HepG2 (cell line): Measurements from ENCODE around the gene VPS29. TPM values are rescaled to one million over a fixed set of nuclear protein-coding genes. Genes with fewer than 3 reads are reported as not detected.

ENCODE experiments used
- FOXP1 ChIP-seq, 2 experiments: fragments of 450-650 bp in 1 of 2; IDR thresholded peaks; 2 replicates each; pipeline ENCODE4 v1.6.1; 2017 to 2018; ENCODE audit warnings: antibody characterized with exemption in 1 of 2
- GRHL1 ChIP-seq: sonication (generic); formaldehyde crosslinking; conservative IDR thresholded peaks from 2 replicates; pipeline ENCODE4 v1.8.0; 2022; ENCODE audit warnings: missing genetic modification reagents
- HNF1B ChIP-seq: sonication (generic); formaldehyde crosslinking; IDR thresholded peaks from 2 replicates; pipeline ENCODE4 v1.5.1; 2020; ENCODE audit warnings: mild to moderate bottlenecking, moderate library complexity, missing genetic modification reagents
- MZF1 ChIP-seq: sonication (generic); formaldehyde crosslinking; IDR thresholded peaks from 2 replicates; pipeline ENCODE4 v1.8.1; 2023; ENCODE audit warnings: mild to moderate bottlenecking, missing genetic modification reagents, borderline replicate concordance
- SRY ChIP-seq: sonication (generic); formaldehyde crosslinking; IDR thresholded peaks from 2 replicates; pipeline ENCODE4 v1.8.0; 2022; ENCODE audit warnings: mild to moderate bottlenecking, missing genetic modification reagents
- ZNF160 ChIP-seq: sonication (generic); formaldehyde crosslinking; IDR thresholded peaks from 2 replicates; pipeline ENCODE4 v1.8.0; 2022; ENCODE audit warnings: mild to moderate bottlenecking, inconsistent platforms, missing genetic modification reagents
- ZNF572 ChIP-seq: sonication (generic); formaldehyde crosslinking; IDR thresholded peaks from 2 replicates; pipeline ENCODE4 v1.5.1; 2020; ENCODE audit warnings: mild to moderate bottlenecking, missing genetic modification reagents
- ZNF737 ChIP-seq: sonication (generic); formaldehyde crosslinking; IDR thresholded peaks from 2 replicates; pipeline ENCODE4 v1.5.0; 2020; ENCODE audit warnings: missing genetic modification reagents, mild to moderate bottlenecking, borderline replicate concordance
- polyA plus RNA-seq, 8 experiments: library from polyadenylated mRNA; depleted of rRNA in 3 of 8; stranded (reverse) in 7 of 8; unstranded in 1 of 8; fragments of >200 nt; fragmentation: Illumina TruSeq in 4 of 8; extraction: Trizol in 4 of 8; gene quantifications; 2 replicates each; pipeline versions ENCODE4 v1.2.1 to v1.2.3, GENCODE V29; 2011 to 2016; ENCODE audit warnings: low read depth in 4 of 8, missing spikeins in 1 of 8, mixed read lengths in 1 of 8; ENCODE audit not compliant: insufficient read depth in 1 of 8
- total RNA-seq, 5 experiments: library from RNA; depleted of rRNA; stranded (reverse); fragments of >200 nt; fragmentation: Illumina TruSeq; extraction: Trizol; gene quantifications; 2 replicates each; pipeline ENCODE4 v1.2.3, GENCODE V29; 2016; ENCODE audit warnings: low read depth in 1 of 5
- TF ChIP-seq, protein P1 (sequence below): sonication (generic); formaldehyde crosslinking; conservative IDR thresholded peaks from 2 replicates; pipeline ENCODE4 v1.4.0; 2020; ENCODE audit warnings: mild to moderate bottlenecking, missing genetic modification reagents, moderate library complexity
- TF ChIP-seq, protein P2 (sequence below): sonication (generic); formaldehyde crosslinking; IDR thresholded peaks from 2 replicates; pipeline ENCODE4 v1.9.0; 2021; ENCODE audit warnings: mild to moderate bottlenecking, missing genetic modification reagents

Gene VPS29
- total and polyA plus RNA-seq, 2 of the 13 experiments (the other 11 are each of a cell fraction or from before 2014, with no cell fraction given) = 107 to 114 TPM

DNA sequence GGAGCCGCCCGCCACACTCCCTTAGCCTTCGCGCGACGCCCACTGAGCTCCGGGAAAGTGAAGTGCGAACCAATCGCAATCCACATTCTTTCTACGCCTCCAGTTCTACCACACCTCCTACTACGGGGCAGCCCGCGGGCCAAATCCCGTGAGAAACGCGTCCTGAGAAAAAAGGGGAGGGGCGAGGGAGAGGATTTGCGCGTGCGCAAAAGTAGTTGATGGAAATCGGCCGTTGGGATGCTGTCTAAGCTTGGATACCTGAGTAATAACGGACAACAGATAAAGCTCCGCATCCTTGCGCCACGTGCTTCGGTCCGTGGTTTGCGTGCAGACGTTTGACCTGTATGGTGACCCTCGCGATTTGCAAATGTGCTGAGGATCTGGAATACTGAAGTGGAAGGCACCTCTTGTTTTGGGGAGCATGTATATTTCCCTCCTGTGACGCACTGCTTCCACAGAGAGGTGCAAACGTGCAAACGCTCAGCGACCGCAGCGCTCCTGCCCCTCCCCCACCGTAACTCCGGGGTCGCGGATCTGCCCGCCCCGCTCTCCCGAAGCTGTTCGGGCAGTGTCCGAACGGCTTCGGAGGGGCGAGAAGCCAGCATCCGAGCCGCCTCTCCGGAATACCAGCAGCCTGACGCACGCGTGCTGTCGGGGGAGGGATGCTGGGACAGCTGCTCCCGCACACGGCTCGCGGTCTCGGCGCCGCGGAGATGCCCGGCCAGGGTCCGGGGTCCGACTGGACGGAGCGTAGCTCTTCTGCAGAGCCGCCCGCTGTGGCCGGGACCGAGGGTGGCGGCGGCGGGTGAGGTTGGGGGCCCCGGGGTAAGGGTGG, 33.5 kb downstream of the VPS29 start, which contains the start of the genes FAM216A and GPN3 (continued):
- TF ChIP-seq, protein P1, sequence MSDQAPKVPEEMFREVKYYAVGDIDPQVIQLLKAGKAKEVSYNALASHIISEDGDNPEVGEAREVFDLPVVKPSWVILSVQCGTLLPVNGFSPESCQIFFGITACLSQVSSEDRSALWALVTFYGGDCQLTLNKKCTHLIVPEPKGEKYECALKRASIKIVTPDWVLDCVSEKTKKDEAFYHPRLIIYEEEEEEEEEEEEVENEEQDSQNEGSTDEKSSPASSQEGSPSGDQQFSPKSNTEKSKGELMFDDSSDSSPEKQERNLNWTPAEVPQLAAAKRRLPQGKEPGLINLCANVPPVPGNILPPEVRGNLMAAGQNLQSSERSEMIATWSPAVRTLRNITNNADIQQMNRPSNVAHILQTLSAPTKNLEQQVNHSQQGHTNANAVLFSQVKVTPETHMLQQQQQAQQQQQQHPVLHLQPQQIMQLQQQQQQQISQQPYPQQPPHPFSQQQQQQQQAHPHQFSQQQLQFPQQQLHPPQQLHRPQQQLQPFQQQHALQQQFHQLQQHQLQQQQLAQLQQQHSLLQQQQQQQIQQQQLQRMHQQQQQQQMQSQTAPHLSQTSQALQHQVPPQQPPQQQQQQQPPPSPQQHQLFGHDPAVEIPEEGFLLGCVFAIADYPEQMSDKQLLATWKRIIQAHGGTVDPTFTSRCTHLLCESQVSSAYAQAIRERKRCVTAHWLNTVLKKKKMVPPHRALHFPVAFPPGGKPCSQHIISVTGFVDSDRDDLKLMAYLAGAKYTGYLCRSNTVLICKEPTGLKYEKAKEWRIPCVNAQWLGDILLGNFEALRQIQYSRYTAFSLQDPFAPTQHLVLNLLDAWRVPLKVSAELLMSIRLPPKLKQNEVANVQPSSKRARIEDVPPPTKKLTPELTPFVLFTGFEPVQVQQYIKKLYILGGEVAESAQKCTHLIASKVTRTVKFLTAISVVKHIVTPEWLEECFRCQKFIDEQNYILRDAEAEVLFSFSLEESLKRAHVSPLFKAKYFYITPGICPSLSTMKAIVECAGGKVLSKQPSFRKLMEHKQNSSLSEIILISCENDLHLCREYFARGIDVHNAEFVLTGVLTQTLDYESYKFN (CRISPR knock-in tag) = peak; percentile 29
- TF ChIP-seq ZNF737 (CRISPR knock-in tag) (no peak), ZNF572 (CRISPR knock-in tag) (no peak; the same call in 1 of the 2 replicates), HNF1B (CRISPR knock-in tag) (peak; percentile 86), ZNF160 (CRISPR knock-in tag) (0 out of 2 replicates have a peak, but pooled peaks have one; percentile 48), MZF1 (CRISPR knock-in tag) (no peak), GRHL1 (CRISPR knock-in tag) (no peak), SRY (peak; percentile 33; the same call in 1 of the 2 replicates), FOXP1 (IDR thresholded peaks at IDR 0.05) (no peak), FOXP1 (CRISPR knock-in tag; IDR thresholded peaks at IDR 0.05) (no peak; the same call in 1 of the 2 replicates)
- TF ChIP-seq, protein P2, sequence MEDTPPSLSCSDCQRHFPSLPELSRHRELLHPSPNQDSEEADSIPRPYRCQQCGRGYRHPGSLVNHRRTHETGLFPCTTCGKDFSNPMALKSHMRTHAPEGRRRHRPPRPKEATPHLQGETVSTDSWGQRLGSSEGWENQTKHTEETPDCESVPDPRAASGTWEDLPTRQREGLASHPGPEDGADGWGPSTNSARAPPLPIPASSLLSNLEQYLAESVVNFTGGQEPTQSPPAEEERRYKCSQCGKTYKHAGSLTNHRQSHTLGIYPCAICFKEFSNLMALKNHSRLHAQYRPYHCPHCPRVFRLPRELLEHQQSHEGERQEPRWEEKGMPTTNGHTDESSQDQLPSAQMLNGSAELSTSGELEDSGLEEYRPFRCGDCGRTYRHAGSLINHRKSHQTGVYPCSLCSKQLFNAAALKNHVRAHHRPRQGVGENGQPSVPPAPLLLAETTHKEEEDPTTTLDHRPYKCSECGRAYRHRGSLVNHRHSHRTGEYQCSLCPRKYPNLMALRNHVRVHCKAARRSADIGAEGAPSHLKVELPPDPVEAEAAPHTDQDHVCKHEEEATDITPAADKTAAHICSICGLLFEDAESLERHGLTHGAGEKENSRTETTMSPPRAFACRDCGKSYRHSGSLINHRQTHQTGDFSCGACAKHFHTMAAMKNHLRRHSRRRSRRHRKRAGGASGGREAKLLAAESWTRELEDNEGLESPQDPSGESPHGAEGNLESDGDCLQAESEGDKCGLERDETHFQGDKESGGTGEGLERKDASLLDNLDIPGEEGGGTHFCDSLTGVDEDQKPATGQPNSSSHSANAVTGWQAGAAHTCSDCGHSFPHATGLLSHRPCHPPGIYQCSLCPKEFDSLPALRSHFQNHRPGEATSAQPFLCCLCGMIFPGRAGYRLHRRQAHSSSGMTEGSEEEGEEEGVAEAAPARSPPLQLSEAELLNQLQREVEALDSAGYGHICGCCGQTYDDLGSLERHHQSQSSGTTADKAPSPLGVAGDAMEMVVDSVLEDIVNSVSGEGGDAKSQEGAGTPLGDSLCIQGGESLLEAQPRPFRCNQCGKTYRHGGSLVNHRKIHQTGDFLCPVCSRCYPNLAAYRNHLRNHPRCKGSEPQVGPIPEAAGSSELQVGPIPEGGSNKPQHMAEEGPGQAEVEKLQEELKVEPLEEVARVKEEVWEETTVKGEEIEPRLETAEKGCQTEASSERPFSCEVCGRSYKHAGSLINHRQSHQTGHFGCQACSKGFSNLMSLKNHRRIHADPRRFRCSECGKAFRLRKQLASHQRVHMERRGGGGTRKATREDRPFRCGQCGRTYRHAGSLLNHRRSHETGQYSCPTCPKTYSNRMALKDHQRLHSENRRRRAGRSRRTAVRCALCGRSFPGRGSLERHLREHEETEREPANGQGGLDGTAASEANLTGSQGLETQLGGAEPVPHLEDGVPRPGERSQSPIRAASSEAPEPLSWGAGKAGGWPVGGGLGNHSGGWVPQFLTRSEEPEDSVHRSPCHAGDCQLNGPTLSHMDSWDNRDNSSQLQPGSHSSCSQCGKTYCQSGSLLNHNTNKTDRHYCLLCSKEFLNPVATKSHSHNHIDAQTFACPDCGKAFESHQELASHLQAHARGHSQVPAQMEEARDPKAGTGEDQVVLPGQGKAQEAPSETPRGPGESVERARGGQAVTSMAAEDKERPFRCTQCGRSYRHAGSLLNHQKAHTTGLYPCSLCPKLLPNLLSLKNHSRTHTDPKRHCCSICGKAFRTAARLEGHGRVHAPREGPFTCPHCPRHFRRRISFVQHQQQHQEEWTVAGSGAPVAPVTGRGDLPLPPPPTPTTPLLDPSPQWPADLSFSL (CRISPR knock-in tag) = no peak
